GM12874 (cell line): ENCODE measurements around the gene ESYT1.

Experiments used
- TF ChIP-seq, protein P1 (sequence below): IDR thresholded peaks from 2 replicates; pipeline ENCODE4 v1.5.1; 2011; ENCODE audit warnings: low read depth, mild to moderate bottlenecking, control low read depth, low read length, moderate library complexity; ENCODE audit not compliant: insufficient read depth

ESYT1 gene

GRCh38 chr12:56130876-56131275 lies 2.8 kb downstream of the ESYT1 start:
- TF ChIP-seq, protein P1, sequence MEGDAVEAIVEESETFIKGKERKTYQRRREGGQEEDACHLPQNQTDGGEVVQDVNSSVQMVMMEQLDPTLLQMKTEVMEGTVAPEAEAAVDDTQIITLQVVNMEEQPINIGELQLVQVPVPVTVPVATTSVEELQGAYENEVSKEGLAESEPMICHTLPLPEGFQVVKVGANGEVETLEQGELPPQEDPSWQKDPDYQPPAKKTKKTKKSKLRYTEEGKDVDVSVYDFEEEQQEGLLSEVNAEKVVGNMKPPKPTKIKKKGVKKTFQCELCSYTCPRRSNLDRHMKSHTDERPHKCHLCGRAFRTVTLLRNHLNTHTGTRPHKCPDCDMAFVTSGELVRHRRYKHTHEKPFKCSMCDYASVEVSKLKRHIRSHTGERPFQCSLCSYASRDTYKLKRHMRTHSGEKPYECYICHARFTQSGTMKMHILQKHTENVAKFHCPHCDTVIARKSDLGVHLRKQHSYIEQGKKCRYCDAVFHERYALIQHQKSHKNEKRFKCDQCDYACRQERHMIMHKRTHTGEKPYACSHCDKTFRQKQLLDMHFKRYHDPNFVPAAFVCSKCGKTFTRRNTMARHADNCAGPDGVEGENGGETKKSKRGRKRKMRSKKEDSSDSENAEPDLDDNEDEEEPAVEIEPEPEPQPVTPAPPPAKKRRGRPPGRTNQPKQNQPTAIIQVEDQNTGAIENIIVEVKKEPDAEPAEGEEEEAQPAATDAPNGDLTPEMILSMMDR = no peak

- TF ChIP-seq, protein P1 = no peak
Observed at GRCh38 chr12:56134897-56135296, 6.8 kb downstream of the ESYT1 start.

DNA sequence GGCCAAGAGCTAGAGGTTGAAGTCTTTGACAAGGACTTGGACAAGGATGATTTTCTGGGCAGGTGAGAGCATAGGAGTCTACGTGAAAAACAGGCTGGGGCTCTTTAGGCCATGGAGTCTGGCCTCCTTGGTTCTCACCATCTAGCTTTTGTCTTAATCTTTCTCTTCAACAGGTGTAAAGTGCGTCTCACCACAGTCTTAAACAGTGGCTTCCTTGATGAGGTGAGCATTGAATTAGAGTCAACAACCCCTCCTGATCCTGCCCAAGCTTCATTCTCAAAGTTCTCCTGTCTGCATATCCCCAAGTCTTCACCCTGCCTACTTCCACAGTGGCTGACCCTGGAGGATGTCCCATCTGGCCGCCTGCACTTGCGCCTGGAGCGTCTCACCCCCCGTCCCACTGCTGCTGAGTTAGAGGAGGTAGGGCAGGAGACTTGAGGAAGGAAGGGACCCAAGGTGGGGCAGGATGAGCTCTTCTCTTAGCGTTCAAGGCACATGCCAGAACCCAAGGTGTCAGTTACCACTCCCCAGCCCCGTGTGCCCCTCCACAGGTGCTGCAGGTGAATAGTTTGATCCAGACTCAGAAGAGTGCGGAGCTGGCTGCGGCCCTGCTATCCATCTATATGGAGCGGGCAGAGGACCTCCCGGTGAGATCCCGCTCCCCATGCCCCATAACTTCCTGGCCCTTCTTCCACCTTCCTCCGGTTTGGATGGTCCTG lies 9.9 kb downstream of the ESYT1 start:
- TF ChIP-seq, protein P1 = no peak

DNA sequence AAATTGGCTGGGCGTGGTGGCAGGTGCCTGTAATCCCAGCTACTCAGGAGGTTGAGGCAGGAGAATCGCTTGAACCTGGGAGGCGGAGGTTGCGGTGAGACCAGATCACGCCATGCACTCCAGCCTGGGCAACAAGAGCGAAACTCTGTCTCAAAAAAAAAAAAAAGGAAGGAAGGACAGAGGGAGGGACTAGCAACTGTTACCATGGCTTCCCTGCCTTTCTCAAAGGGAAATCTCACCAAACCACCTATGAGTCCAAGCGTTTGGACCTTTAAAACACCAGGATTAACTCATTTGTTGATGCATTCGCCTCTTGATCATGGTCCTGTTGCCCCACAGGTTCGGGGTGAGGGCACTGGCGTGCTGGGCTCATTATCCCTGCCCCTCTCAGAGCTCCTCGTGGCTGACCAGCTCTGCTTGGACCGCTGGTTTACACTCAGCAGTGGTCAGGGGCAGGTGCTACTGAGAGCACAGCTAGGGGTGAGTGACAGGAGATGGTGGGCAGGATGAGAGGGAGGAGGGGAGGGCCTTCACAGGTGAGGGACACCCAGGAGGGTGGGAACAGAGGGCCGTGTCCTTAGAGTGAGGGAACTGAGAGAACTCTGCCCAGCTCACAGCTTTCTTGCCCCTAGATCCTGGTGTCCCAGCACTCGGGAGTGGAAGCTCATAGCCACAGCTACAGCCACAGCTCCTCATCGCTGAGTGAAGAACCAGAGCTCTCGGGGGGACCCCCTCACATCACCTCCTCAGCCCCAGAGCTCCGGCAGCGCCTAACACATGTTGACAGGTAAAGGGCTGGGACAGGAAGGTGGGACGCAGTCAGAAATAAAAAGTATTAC lies 14.1 kb downstream of the ESYT1 start:
- TF ChIP-seq, protein P1 = no peak

GRCh38 chr12:56143217-56143616 lies 15.2 kb downstream of the ESYT1 start:
- TF ChIP-seq, protein P1 = no peak

DNA sequence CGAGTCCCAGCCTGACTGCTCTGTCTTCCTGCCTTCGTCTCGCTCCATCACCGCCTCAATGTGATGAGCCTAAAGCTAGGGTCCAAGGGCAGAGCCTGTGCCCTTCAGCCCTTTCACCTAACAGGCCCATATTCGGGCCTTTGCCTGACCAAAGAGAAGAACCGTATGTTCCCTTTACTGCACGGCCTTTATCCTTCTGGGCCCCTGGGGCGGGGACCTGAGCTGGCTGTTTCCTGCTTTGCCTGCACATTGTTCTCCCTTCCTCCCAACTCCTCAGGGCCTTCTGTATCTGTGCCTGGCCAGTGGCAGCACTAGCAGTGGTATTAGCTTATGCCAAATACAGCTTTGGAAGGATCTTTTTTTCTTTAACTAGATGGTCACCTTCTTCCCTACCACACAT lies 15.8 kb downstream of the ESYT1 start:
- TF ChIP-seq, protein P1 = no peak

GRCh38 chr12:56145217-56145616 lies 17.1 kb downstream of the ESYT1 start:
- TF ChIP-seq, protein P1 = no peak
